Caco-2 (cell line): Measurements from ENCODE around the gene PSEN1. TPM values are rescaled to one million over a fixed set of nuclear protein-coding genes. Genes with fewer than 3 reads are reported as not detected.

Source experiments
- BruUV-seq: library from RNA; stranded (reverse); fragments of 400-500 nt; replicated peaks from 2 replicates; lab custom pipeline; 2021; lab: Mats Ljungman, UMichigan
- CTCF ChIA-PET: fragments of 300-600 bp; sonication (Branson Sonifier 250); formaldehyde crosslinking; loops from one replicate; lab custom pipeline; 2022; ENCODE audit warnings: antibody characterized with exemption; lab: Charles Lee
- POLR2A ChIA-PET: fragments of 300-600 bp; sonication (Branson Sonifier 250); formaldehyde crosslinking; loops from one replicate; lab custom pipeline; 2022; ENCODE audit warnings: antibody characterized with exemption; lab: Charles Lee
- DNase-seq, 2 experiments: peaks; one replicate each; pipeline versions ENCODE4 v3.0.0 to v3.0.0-alpha.2; 2020 to 2022
- H3K27me3 ChIP-seq: replicated peaks from 2 replicates; pipeline ENCODE4 v1.6.0; 2011; ENCODE audit warnings: low read length; ENCODE audit not compliant: control insufficient read depth, insufficient read depth
- H3K36me3 ChIP-seq: 2 replicates; pipeline ENCODE4 v1.5.1; 2011; ENCODE audit warnings: low read length; ENCODE audit not compliant: control insufficient read depth, insufficient read depth
- H3K4me1 ChIP-seq: fragments of 250-450 bp; sonication (Bioruptor Pico); 2 replicates; pipeline ENCODE4 v1.5.1; 2020; ENCODE audit warnings: mild to moderate bottlenecking
- H3K4me3 ChIP-seq: 2 replicates; pipeline ENCODE4 v1.5.1; 2011; ENCODE audit warnings: low read depth, mild to moderate bottlenecking, control low read depth, low read length
- H3K9me3 ChIP-seq: fragments of 250-450 bp; sonication (Bioruptor Pico); 2 replicates; pipeline ENCODE4 v1.5.1; 2020; ENCODE audit warnings: mild to moderate bottlenecking, moderate library complexity
- H3K27ac Mint-ChIP-seq: one replicate; pipeline ENCODE4 v1.8.0; 2022; ENCODE audit warnings: mixed read lengths; ENCODE audit not compliant: unreplicated experiment
- H3K27me3 Mint-ChIP-seq: one replicate; pipeline ENCODE4 v1.8.0; 2022; ENCODE audit warnings: mixed read lengths; ENCODE audit not compliant: insufficient read depth, unreplicated experiment
- H3K36me3 Mint-ChIP-seq: one replicate; pipeline ENCODE4 v1.8.0; 2022; ENCODE audit warnings: mild to moderate bottlenecking, mixed read lengths; ENCODE audit not compliant: insufficient read depth, unreplicated experiment
- H3K4me1 Mint-ChIP-seq: one replicate; pipeline ENCODE4 v1.8.0; 2022; ENCODE audit warnings: low read depth, mixed read lengths; ENCODE audit not compliant: unreplicated experiment
- H3K4me3 Mint-ChIP-seq: one replicate; pipeline ENCODE4 v1.8.0; 2022; ENCODE audit warnings: mild to moderate bottlenecking, moderate library complexity, mixed read lengths; ENCODE audit not compliant: unreplicated experiment
- H3K9me3 Mint-ChIP-seq: one replicate; pipeline ENCODE4 v1.8.0; 2022; ENCODE audit warnings: mixed read lengths; ENCODE audit not compliant: unreplicated experiment
- intact Hi-C: fragments of 100-400 bp; cut with micrococcal nuclease; formaldehyde crosslinking; loops from one replicate; pipeline ENCODE4 v1.10.0; 2022; ENCODE audit not compliant: unreplicated experiment
- total RNA-seq: library from RNA; stranded (reverse); gene quantifications from 2 replicates; pipeline ENCODE4 v1.2.3, GENCODE V29; 2022
- TF ChIP-seq, protein P1 (sequence below), 2 experiments: fragments of 200-600 bp in 1 of 2; IDR thresholded peaks; 1 replicate in 1 of 2; 2 replicates in 1 of 2; pipeline versions ENCODE4 v1.5.1 to v1.8.0; 2011 to 2022; ENCODE audit warnings: antibody characterized with exemption in 1 of 2, control low read depth in 1 of 2, inconsistent platforms in 1 of 2, low read depth in 1 of 2, low read length in 1 of 2, mild to moderate bottlenecking in 1 of 2, moderate library complexity in 1 of 2; ENCODE audit not compliant: insufficient read depth in 1 of 2, severe bottlenecking in 1 of 2, unreplicated experiment in 1 of 2

The PSEN1 gene
- total RNA-seq, 1 experiment from 2014 or later, result 74.8 TPM

DNA sequence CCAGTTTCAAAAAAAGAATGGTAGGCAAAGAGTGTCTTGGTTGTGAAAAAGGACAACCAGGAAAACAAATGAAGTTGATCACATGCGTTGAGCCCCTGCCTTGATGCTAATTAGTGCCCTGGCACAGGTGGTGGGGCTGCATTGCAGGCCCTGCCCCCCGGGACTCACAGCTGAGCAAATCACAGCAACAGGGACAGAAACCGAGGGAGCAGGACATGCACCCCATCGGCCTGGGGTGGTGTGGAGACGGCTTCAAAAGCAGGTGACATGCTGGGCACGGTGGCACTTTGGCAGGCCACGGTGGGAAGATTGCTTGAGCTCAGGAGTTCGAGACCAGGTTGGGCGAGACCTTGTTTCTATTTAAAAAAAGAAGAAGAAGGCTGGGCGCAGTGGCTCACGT, 99.8 kb downstream of the PSEN1 start:
- ChIA-PET CTCF (interaction anchor here (0.8 to 1.0 kb wide), 2 partner anchors 58 to 236 kb away, joined by 6 read pairs; no protein-coding TSS in a partner anchor), POLR2A (no interaction called here)
- TF ChIP-seq, protein P1, sequence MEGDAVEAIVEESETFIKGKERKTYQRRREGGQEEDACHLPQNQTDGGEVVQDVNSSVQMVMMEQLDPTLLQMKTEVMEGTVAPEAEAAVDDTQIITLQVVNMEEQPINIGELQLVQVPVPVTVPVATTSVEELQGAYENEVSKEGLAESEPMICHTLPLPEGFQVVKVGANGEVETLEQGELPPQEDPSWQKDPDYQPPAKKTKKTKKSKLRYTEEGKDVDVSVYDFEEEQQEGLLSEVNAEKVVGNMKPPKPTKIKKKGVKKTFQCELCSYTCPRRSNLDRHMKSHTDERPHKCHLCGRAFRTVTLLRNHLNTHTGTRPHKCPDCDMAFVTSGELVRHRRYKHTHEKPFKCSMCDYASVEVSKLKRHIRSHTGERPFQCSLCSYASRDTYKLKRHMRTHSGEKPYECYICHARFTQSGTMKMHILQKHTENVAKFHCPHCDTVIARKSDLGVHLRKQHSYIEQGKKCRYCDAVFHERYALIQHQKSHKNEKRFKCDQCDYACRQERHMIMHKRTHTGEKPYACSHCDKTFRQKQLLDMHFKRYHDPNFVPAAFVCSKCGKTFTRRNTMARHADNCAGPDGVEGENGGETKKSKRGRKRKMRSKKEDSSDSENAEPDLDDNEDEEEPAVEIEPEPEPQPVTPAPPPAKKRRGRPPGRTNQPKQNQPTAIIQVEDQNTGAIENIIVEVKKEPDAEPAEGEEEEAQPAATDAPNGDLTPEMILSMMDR (IDR thresholded peaks at IDR 0.05; ENCODE audit: insufficient read depth in 1 of 2, low read depth in 1 of 2, low read length in 1 of 2, severe bottlenecking in 1 of 2, unreplicated experiment in 1 of 2), result no peak
- no peak for DNase-seq
- H3K4me3 ChIP-seq, result no peak overlapping the region
- H3K9me3 ChIP-seq, result no peaks in the 10 kb centered on the region
- H3K27ac Mint-ChIP-seq, result peak overlapping the region; percentile 88
- H3K4me3 Mint-ChIP-seq, result peak overlapping the region; percentile 68
- intact Hi-C loops, result loop anchor here (5.0 kb wide), 1 partner anchor 46 kb away; no protein-coding TSS in a partner anchor
- peaks cover 33% of the 10 kb centered on the region for H3K4me1 ChIP-seq
- H3K4me1 Mint-ChIP-seq, result peaks cover 15% of the 10 kb centered on the region
- no peaks in the 10 kb centered on the region for H3K9me3 Mint-ChIP-seq
- BruUV-seq, result no TSS peak
- H3K36me3 ChIP-seq, result no peaks in the 10 kb centered on the region
- H3K36me3 Mint-ChIP-seq, result no peaks in the 10 kb centered on the region
- H3K27me3 Mint-ChIP-seq, result no peaks in the 10 kb centered on the region
- no peaks in the 10 kb centered on the region for H3K27me3 ChIP-seq

DNA sequence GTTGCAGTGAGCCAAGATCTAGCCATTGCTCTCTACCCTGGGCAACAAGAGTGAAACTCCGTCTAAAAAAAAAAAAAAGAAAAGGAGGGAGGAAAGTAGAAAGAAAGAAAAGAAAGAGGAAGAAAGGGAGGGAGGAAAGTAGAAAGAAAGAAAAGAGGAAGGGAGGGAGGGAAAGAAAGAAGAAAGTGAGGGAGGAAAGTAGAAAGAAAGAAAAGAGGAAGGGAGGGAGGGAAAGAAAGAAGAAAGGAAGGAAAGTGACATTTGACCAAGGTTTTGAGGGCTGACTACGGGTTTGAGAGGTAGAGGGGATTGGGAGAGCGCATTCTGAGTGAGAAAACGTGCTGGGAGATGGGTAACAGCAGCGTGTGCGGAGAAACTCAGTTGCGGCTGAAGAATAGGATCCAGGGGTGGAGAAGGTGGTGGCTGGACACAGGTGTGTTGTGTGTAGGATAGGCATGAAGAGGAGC, 100.5 kb downstream of the PSEN1 start:
- H3K4me1 ChIP-seq, result peaks cover 33% of the 10 kb centered on the region
- H3K9me3 ChIP-seq, result no peaks in the 10 kb centered on the region
- ChIA-PET CTCF (no interaction called here), POLR2A (no interaction called here)
- Mint-ChIP-seq H3K27ac (peak overlapping the region; percentile 4), H3K4me1 (peaks cover 15% of the 10 kb centered on the region), H3K36me3 (no peaks in the 10 kb centered on the region), H3K9me3 (no peaks in the 10 kb centered on the region), H3K4me3 (peak overlapping the region; percentile 62), H3K27me3 (no peaks in the 10 kb centered on the region)
- no peaks in the 10 kb centered on the region for H3K27me3 ChIP-seq
- no peak for DNase-seq
- H3K36me3 ChIP-seq, result no peaks in the 10 kb centered on the region
- intact Hi-C loops, result loop anchor here (5.0 kb wide), 1 partner anchor 46 kb away; no protein-coding TSS in a partner anchor
- BruUV-seq, result no TSS peak
- no peak overlapping the region for H3K4me3 ChIP-seq
- TF ChIP-seq, protein P1 (IDR thresholded peaks at IDR 0.05; ENCODE audit: insufficient read depth in 1 of 2, low read depth in 1 of 2, low read length in 1 of 2, severe bottlenecking in 1 of 2, unreplicated experiment in 1 of 2), result no peak

DNA sequence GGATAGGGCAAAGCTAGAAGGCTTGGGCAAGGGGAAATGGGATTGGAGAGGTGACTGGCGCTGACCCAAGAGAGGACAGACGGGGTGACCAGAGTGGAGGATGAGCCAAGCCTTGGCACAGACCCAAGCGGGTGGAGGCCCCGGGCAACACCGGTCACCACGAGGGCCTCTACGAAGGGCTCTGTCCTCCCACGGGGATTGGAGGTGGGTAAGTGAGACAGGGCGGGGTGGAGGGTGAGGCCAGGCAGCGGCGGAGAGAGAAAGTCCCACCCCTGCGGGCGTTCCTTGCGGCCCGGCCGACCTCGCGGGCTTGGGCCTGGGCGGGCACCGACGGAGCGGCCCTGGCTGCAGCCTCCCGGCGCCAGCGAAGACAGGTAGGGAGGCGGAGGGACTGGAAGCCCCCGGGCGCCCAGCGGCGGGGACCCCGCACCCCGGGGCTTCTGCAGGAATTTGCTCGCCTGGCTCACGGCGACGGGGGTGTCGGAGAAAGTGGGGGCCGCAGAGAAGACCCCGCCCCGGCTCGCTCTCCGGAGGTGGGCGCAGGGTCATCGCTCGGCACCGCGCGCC, 101.0 kb downstream of the PSEN1 start, which contains the start of gene PAPLN:
Gene PAPLN (plus strand): TSS at position 288 of the 567 bp plus-strand sequence. CDS start 2,273 bp downstream, outside the sequence.
- DNase-seq, result no peak
- Mint-ChIP-seq H3K9me3 (no peaks in the 10 kb centered on the region), H3K27ac (peak within 1 kb of the TSS; percentile 88), H3K27me3 (no peaks in the 10 kb centered on the region), H3K36me3 (no peaks in the 10 kb centered on the region), H3K4me1 (peaks cover 15% of the 10 kb centered on the region), H3K4me3 (peak within 1 kb of the TSS; percentile 62)
- no TSS peak for BruUV-seq
- Histone ChIP-seq H3K4me1 (peaks cover 33% of the 10 kb centered on the region), H3K36me3 (no peaks in the 10 kb centered on the region), H3K27me3 (no peaks in the 10 kb centered on the region), H3K9me3 (no peaks in the 10 kb centered on the region), H3K4me3 (peak within 1 kb of the TSS; percentile 40)
- CTCF ChIA-PET, result no interaction called here
- intact Hi-C loops, result loop anchor here (5.0 kb wide), 1 partner anchor 45 kb away; no protein-coding TSS in a partner anchor
- POLR2A ChIA-PET, result no interaction called here
- TF ChIP-seq, protein P1 (IDR thresholded peaks at IDR 0.05; ENCODE audit: insufficient read depth in 1 of 2, low read depth in 1 of 2, low read length in 1 of 2, severe bottlenecking in 1 of 2, unreplicated experiment in 1 of 2), result no peak
